Naive B cell (primary cell): ENCODE results near the gene MSH3. TPM values are rescaled to one million over a fixed set of nuclear protein-coding genes. Genes with fewer than 3 reads are reported as not detected.
"Not testable (repeated sequence)": the region's sequence is repeated elsewhere in the genome, so short reads cannot be mapped to it uniquely, and the experiment has no call there.

ENCODE experiments used
- ATAC-seq, 2 donors: fragments of 150-1000 bp; cut with Tn5 transposase; 2 replicates each; pipeline ENCODE4 v1.10.0; 2021; ENCODE audit warnings: low read depth in 2 of 2, mild to moderate bottlenecking in 2 of 2, moderate library complexity in 2 of 2
- DNase-seq: peaks from one replicate; pipeline ENCODE4 v3.0.0; 2022
- H3K27ac Mint-ChIP-seq, 6 donors: one replicate each; pipeline ENCODE4 v1.8.0; 2020 to 2022; ENCODE audit warnings: mild to moderate bottlenecking in 6 of 6, mixed read lengths in 6 of 6, moderate library complexity in 5 of 6, inconsistent platforms in 2 of 6
- H3K27me3 Mint-ChIP-seq, 3 donors: one replicate each; pipeline ENCODE4 v1.8.0; 2021 to 2022; ENCODE audit warnings: mixed read lengths in 3 of 3, mild to moderate bottlenecking in 1 of 3
- H3K36me3 Mint-ChIP-seq, 2 donors: one replicate each; pipeline ENCODE4 v1.8.0; 2020 to 2022; ENCODE audit warnings: mixed read lengths in 2 of 2, inconsistent platforms in 1 of 2, mild to moderate bottlenecking in 1 of 2
- H3K4me1 Mint-ChIP-seq, 3 donors: one replicate each; pipeline ENCODE4 v1.8.0; 2020 to 2022; ENCODE audit warnings: mixed read lengths in 3 of 3, inconsistent platforms in 1 of 3, mild to moderate bottlenecking in 1 of 3, moderate library complexity in 1 of 3
- H3K4me3 Mint-ChIP-seq, 8 donors: one replicate each; pipeline ENCODE4 v1.8.0; 2020 to 2022; ENCODE audit warnings: mild to moderate bottlenecking in 8 of 8, mixed read lengths in 8 of 8, moderate library complexity in 8 of 8, inconsistent platforms in 2 of 8
- H3K9me3 Mint-ChIP-seq, 7 donors: one replicate each; pipeline ENCODE4 v1.8.0; 2020 to 2022; ENCODE audit warnings: mixed read lengths in 7 of 7, mild to moderate bottlenecking in 5 of 7, inconsistent platforms in 2 of 7, moderate library complexity in 1 of 7
- polyA plus RNA-seq, 6 donors: library from polyadenylated mRNA; unstranded; fragments of 300-500 nt; fragmentation: Illumina TruSeq; gene quantifications; one replicate each; pipeline ENCODE4 v1.2.3, GENCODE V29; 2021; ENCODE audit warnings: low read depth in 6 of 6

The MSH3 gene
- polyA plus RNA-seq, 6 donors from 2014 or later, result 12.4 to 14.8 (median 12.9) TPM

DNA sequence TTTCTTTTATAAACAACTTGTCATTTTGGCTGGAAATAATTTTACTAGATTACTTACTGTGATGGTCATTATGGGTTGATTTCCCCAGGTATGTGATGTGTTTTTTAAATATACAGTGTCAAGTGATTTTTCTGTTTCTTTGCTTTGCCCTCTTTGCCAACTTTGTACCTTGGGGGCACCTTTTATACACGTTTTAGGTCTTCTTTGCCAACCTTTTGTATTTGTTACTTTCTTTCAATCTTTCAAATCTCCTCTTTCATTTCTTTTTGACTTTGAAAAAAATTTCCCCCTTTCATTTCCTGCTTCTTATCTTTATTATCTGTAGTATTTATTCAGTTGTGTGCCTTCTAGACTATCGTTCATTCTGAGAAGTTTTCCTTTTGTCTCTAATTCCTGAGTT is 65.7 kb downstream of the MSH3 start:
- Mint-ChIP-seq H3K27ac (no peak overlapping the region), H3K36me3 (peaks cover 26 to 37% of the 10 kb centered on the region in 2 donors), H3K4me3 (no peak overlapping the region), H3K4me1 (peaks cover 5 to 8% (median 6%) of the 10 kb centered on the region in 3 donors), H3K27me3 (no peaks in the 10 kb centered on the region), H3K9me3 (peaks cover 3 to 13% (median 8%) of the 10 kb centered on the region in 7 donors)
- ATAC-seq (no peak), DNase-seq (no peak)

GRCh38 chr5:80722916-80723315 is 68.5 kb downstream of the MSH3 start:
- DNase-seq, result no peak
- H3K36me3 Mint-ChIP-seq, result peaks cover 43 to 50% of the 10 kb centered on the region in 2 donors

GRCh38 chr5:80725446-80725845 is 71.0 kb downstream of the MSH3 start:
- H3K4me1 Mint-ChIP-seq, result peaks cover 0 to 4% (median 3%) of the 10 kb centered on the region in 3 donors
- DNase-seq, result no peak
- H3K27ac Mint-ChIP-seq, result peak overlapping the region in 1 of 6 donors; percentile 15
- no peak for ATAC-seq
- H3K27me3 Mint-ChIP-seq, result no peaks in the 10 kb centered on the region
- H3K36me3 Mint-ChIP-seq, result peaks cover 34 to 54% of the 10 kb centered on the region in 2 donors
- peaks cover 0 to 9% (median under 1%) of the 10 kb centered on the region in 7 donors for H3K9me3 Mint-ChIP-seq
- H3K4me3 Mint-ChIP-seq, result no peak overlapping the region

More at GRCh38 chr5:80722916-80723315, 68.5 kb downstream of the MSH3 start:
- no peak overlapping the region for H3K4me3 Mint-ChIP-seq
- no peaks in the 10 kb centered on the region for H3K27me3 Mint-ChIP-seq
- no peak for ATAC-seq
- H3K27ac Mint-ChIP-seq, result no peak overlapping the region
- peaks cover 0 to 4% (median 3%) of the 10 kb centered on the region in 3 donors for H3K4me1 Mint-ChIP-seq
- peaks cover 3 to 13% (median 8%) of the 10 kb centered on the region in 7 donors for H3K9me3 Mint-ChIP-seq

DNA sequence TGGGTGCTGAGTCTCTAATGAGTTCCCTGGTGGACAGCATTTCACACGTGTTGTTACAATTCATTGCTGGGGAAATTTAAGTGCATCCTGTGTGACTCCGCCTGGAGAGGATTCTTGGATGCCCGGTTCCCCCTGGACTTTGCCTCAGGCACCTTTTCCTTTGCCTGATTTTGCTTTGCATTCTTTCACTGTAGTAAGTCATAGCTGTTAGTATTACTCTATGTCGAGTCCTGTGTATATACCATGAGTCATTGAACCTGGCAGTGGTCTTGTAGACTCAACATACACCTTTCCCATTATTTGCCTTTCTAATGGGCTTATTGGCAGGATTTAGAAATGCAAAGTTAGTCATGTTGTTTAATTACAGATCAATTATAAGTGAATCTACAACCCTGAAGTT is 82.3 kb downstream of the MSH3 start:
- Mint-ChIP-seq H3K27ac (no peak overlapping the region), H3K4me1 (peaks cover 12 to 30% (median 21%) of the 10 kb centered on the region in 3 donors), H3K36me3 (peaks cover 0 to 17% of the 10 kb centered on the region in 2 donors), H3K9me3 (peaks cover 0 to 3% (median 0%) of the 10 kb centered on the region in 7 donors), H3K4me3 (no peak overlapping the region), H3K27me3 (no peaks in the 10 kb centered on the region)
- ATAC-seq (no peak), DNase-seq (no peak)

GRCh38 chr5:80738466-80738865 is 84.0 kb downstream of the MSH3 start:
- peaks cover 12 to 38% (median 25%) of the 10 kb centered on the region in 3 donors for H3K4me1 Mint-ChIP-seq
- peaks cover 0 to 5% (median 0%) of the 10 kb centered on the region in 7 donors for H3K9me3 Mint-ChIP-seq
- no peak for DNase-seq
- ATAC-seq, result no peak
- peak overlapping the region in 1 of 8 donors; percentile 25 for H3K4me3 Mint-ChIP-seq
- H3K36me3 Mint-ChIP-seq, result peaks cover 0 to 17% of the 10 kb centered on the region in 2 donors
- H3K27ac Mint-ChIP-seq, result peak overlapping the region in 3 of 6 donors; percentile 1 to 59 (median 56)
- no peaks in the 10 kb centered on the region for H3K27me3 Mint-ChIP-seq

DNA sequence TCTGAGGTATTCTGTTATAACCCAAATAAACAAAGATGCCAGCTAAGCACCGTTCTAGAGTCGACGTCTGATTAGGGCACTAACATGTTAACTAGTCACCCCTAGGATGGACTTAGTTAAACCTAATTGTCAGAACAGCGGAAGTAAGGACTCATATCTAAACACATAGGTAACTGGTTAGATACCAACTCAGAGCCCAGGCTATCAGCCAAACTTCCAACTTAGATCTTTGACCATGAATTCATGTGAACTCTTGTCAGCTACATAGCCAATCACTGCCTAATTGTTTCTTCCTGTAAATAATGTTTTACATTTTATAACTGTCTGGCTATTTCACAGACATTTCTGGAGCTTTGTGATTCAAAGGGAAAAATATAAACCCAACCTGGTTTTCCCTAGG is 84.6 kb downstream of the MSH3 start:
- DNase-seq (no peak), ATAC-seq (no peak)
- H3K9me3 Mint-ChIP-seq, result peaks cover 0 to 5% (median 0%) of the 10 kb centered on the region in 7 donors
- H3K36me3 Mint-ChIP-seq, result peaks cover 0 to 16% of the 10 kb centered on the region in 2 donors
- peaks cover 12 to 38% (median 25%) of the 10 kb centered on the region in 3 donors for H3K4me1 Mint-ChIP-seq
- H3K27ac Mint-ChIP-seq, result peak overlapping the region in 4 of 6 donors; percentile 27 to 59 (median 42)
- H3K4me3 Mint-ChIP-seq, result peak overlapping the region in 1 of 8 donors; percentile 20
- H3K27me3 Mint-ChIP-seq, result no peaks in the 10 kb centered on the region

DNA sequence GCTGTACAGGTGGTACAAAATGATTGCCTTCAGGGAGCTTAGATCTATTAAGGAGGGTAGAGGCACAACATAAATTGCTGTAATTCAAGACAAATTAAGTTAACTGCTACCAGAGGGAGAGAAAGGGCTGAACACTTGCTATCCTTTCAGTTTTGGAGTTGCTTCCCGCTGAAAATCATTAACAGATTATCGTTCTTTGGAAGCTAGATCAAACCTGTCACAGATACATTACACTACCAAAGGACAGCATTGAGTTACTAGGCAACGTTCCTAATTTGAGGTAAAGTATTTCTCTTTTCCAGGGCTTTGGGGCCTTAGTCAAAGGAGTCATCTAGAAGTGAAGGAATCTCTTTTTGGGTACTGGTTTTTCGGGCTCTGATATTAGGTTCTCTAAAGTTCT is 85.0 kb downstream of the MSH3 start:
- H3K9me3 Mint-ChIP-seq, result peaks cover 0 to 5% (median 0%) of the 10 kb centered on the region in 7 donors
- H3K4me1 Mint-ChIP-seq, result peaks cover 12 to 38% (median 25%) of the 10 kb centered on the region in 3 donors
- peak overlapping the region; percentile 27 to 83 (median 65) for H3K27ac Mint-ChIP-seq
- DNase-seq, result no peak
- ATAC-seq, result no peak
- no peak overlapping the region for H3K4me3 Mint-ChIP-seq
- no peaks in the 10 kb centered on the region for H3K27me3 Mint-ChIP-seq
- H3K36me3 Mint-ChIP-seq, result peaks cover 1 to 20% of the 10 kb centered on the region in 2 donors

DNA sequence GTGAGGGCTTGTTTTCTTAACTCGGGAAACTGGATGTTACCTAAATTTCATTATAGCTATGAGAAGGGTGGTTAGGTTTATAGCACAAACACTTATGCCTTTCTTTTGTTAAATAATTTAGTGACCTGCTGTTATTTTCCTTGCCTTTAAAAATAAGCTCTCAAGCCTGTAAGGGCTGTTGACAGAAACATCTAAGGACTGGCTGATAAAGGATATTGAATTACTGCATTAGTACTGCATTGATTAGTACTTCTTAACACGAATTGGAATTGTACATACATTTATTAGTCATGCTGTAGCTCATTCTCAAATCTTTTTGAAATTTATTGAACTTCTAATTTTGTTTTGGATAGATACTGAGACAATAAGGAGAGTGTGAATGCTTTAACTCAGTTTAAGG is 85.4 kb downstream of the MSH3 start:
- H3K4me1 Mint-ChIP-seq, result peaks cover 12 to 38% (median 25%) of the 10 kb centered on the region in 3 donors

GRCh38 chr5:80740488-80740887 is 86.0 kb downstream of the MSH3 start:
- peak overlapping the region; percentile 27 to 92 (median 74) for H3K27ac Mint-ChIP-seq
- ATAC-seq, DNase-seq, H3K9me3 Mint-ChIP-seq, H3K27me3 Mint-ChIP-seq: not testable (repeated sequence)
- H3K4me1 Mint-ChIP-seq, result peaks cover 12 to 38% (median 25%) of the 10 kb centered on the region in 3 donors
- peak overlapping the region in 5 of 8 donors; percentile 8 to 82 (median 54) for H3K4me3 Mint-ChIP-seq
- peaks cover 8 to 27% of the 10 kb centered on the region in 2 donors for H3K36me3 Mint-ChIP-seq

More for the DNA sequence above, 85.4 kb downstream of the MSH3 start:
- Mint-ChIP-seq H3K27ac (peak overlapping the region; percentile 27 to 83 (median 65)), H3K36me3 (peaks cover 5 to 24% of the 10 kb centered on the region in 2 donors), H3K9me3 (peaks cover 0 to 5% (median 0%) of the 10 kb centered on the region in 7 donors), H3K4me3 (peak overlapping the region in 2 of 8 donors; percentile 52 to 82), H3K27me3 (no peaks in the 10 kb centered on the region)
- no peak for DNase-seq
- no peak for ATAC-seq

DNA sequence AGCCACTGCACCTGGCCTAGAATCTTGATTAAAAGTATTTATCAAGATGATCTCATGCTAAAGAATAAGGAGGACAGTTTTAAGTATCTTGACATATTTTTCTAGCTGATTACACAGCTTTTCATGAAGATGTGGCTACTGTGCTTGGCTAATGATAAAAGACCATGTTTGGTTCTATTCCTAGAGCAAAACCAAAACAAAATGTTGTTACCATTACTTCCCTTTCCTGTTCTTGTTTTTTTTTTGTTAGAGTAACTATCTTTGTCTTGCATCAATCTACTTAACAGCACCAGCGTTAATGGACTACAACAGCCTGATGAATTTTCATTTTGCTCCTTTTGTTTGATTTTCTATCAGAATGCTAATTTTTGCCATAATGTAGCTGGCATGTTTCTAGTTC is 86.5 kb downstream of the MSH3 start:
- no peaks in the 10 kb centered on the region for H3K27me3 Mint-ChIP-seq
- ATAC-seq, result peak; percentile 48 to 50
- H3K36me3 Mint-ChIP-seq, result peaks cover 8 to 28% of the 10 kb centered on the region in 2 donors

GRCh38 chr5:80744149-80744548 is 89.7 kb downstream of the MSH3 start:
- H3K9me3 Mint-ChIP-seq, result peaks cover 0 to 5% (median 0%) of the 10 kb centered on the region in 7 donors
- no peak overlapping the region for H3K4me3 Mint-ChIP-seq
- H3K36me3 Mint-ChIP-seq, result peaks cover 15 to 53% of the 10 kb centered on the region in 2 donors
- H3K27ac Mint-ChIP-seq, result peak overlapping the region in 1 of 6 donors; percentile 24
- DNase-seq (no peak), ATAC-seq (no peak)
- peaks cover 7 to 27% (median 17%) of the 10 kb centered on the region in 3 donors for H3K4me1 Mint-ChIP-seq
- H3K27me3 Mint-ChIP-seq, result no peaks in the 10 kb centered on the region

More for the DNA sequence above, 86.5 kb downstream of the MSH3 start:
- DNase-seq, result no peak
- H3K27ac Mint-ChIP-seq, result peak overlapping the region in 5 of 6 donors; percentile 27 to 92 (median 86)
- H3K4me3 Mint-ChIP-seq, result peak overlapping the region; percentile 8 to 80 (median 58)
- H3K4me1 Mint-ChIP-seq, result peaks cover 12 to 38% (median 25%) of the 10 kb centered on the region in 3 donors
- H3K9me3 Mint-ChIP-seq, result peaks cover 0 to 5% (median 0%) of the 10 kb centered on the region in 7 donors

DNA sequence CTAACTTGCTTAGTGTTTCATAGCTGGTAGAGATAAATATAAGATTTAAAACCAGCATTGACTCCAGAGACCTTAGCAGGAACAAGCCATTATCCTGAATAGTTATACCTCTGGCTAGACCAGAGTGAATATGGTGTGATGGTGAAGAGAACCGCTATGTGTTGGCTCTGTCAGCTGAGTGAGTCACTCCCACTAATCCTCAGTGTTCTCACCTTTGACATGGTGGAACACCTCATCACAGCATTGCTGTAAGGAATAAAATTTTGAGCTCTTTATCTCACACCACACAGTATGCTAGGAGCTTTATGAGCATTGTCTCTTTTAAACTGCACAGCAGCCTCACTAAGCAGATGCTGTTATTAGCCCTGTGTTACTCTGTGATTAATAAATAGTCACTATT is 91.0 kb downstream of the MSH3 start:
- Mint-ChIP-seq H3K27me3 (no peaks in the 10 kb centered on the region), H3K36me3 (peaks cover 25 to 53% of the 10 kb centered on the region in 2 donors), H3K4me1 (peaks cover 4 to 20% (median 17%) of the 10 kb centered on the region in 3 donors), H3K4me3 (no peak overlapping the region), H3K27ac (peak overlapping the region in 1 of 6 donors; percentile 47), H3K9me3 (peaks cover 0 to 5% (median 0%) of the 10 kb centered on the region in 7 donors)
- DNase-seq, result no peak
- ATAC-seq, result no peak

DNA sequence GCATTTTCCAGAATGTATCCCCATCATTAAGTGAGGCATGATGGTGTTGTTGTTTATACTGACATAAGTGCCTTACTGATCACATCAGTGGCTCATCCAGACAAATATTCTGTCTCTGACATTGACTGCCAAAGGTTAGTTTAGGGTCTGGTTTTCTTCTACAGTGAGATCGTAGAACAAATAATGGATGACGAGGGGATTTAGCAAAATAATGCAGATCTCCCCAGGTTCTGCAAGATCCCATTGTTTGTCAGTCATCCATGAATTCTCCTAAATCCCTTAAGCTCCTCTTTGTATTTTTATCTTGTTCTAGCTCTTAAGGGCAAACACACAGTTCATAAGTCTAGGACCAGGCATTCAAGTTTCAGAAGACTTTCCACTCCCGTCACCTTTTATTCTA is 93.5 kb downstream of the MSH3 start:
- ATAC-seq, result no peak
- Mint-ChIP-seq H3K4me1 (no peaks in the 10 kb centered on the region), H3K27ac (no peak overlapping the region), H3K4me3 (no peak overlapping the region), H3K27me3 (no peaks in the 10 kb centered on the region), H3K9me3 (peaks cover 0 to 7% (median 3%) of the 10 kb centered on the region in 7 donors), H3K36me3 (peaks cover 46 to 57% of the 10 kb centered on the region in 2 donors)
- DNase-seq, result no peak

DNA sequence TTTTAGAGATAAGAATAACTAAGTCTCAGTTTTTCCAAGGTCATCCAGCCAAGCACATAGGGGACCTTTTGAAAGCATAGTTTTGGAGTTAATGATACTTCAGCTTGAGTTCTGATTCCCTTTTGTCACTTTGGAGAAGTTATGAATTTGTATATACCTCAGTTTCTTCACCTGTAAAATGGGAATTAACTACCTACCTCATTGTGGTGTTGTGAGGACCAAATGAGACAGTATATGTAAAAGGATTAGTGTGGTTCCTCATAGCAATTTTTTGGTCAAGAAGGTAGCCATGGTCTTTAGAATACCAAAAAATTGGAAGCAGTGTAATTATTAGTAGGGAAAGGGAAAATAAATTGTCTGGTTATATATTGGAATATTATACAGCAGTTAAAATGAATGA is 98.0 kb downstream of the MSH3 start:
- peaks cover 16 to 21% (median 19%) of the 10 kb centered on the region in 3 donors for H3K4me1 Mint-ChIP-seq
- no peak overlapping the region for H3K27ac Mint-ChIP-seq
- H3K4me3 Mint-ChIP-seq, result no peak overlapping the region
- DNase-seq (no peak), ATAC-seq (no peak)
- peaks cover 0 to 4% (median 3%) of the 10 kb centered on the region in 7 donors for H3K9me3 Mint-ChIP-seq
- no peaks in the 10 kb centered on the region for H3K27me3 Mint-ChIP-seq
- H3K36me3 Mint-ChIP-seq, result peaks cover 24 to 31% of the 10 kb centered on the region in 2 donors
